ENCODE results near the gene CHD9NB.
"Not testable (repeated sequence)": the region's sequence is repeated elsewhere in the genome, so short reads cannot be mapped to it uniquely, and the experiment has no call there.

CHD9NB gene

GRCh38 chr16:53055541-53056391 is 3.1 kb upstream of the CHD9NB start:
- peak in 1 of 2 donors; percentile 27 for DNase-seq

- DNase-seq = peak; percentile 73 to 75
Observed at GRCh38 chr16:53054670-53055485, 2.2 kb upstream of the CHD9NB start, which contains the start of gene CHD9. Gene CHD9 (plus strand): TSS chr16:53054991. CDS start chr16:53156090, 101,099 bp downstream.

- DNase-seq = no peak
Observed at GRCh38 chr16:53053967-53054669, 1.4 kb upstream of the CHD9NB start.

- not testable (repeated sequence) for DNase-seq
Observed at GRCh38 chr16:53051255-53051654, 1.4 kb downstream of the CHD9NB start.

- DNase-seq = no peak
Observed at GRCh38 chr16:53048139-53048915, 4.4 kb downstream of the CHD9NB start.

- not testable (repeated sequence) for DNase-seq
Observed at GRCh38 chr16:53047515-53047914, 5.2 kb downstream of the CHD9NB start.

GRCh38 chr16:53045341-53046220 is 7.1 kb downstream of the CHD9NB start:
- DNase-seq = no peak

GRCh38 chr16:53043986-53044601 is 8.6 kb downstream of the CHD9NB start:
- no peak for DNase-seq

GRCh38 chr16:53043428-53043831 is 9.3 kb downstream of the CHD9NB start:
- DNase-seq = no peak

- DNase-seq = no peak
Observed at GRCh38 chr16:53042235-53042701, 10.4 kb downstream of the CHD9NB start.

- no peak for DNase-seq
Observed at GRCh38 chr16:53041320-53042051, 11.2 kb downstream of the CHD9NB start.

- no peak for DNase-seq
Observed at GRCh38 chr16:53040788-53041187, 11.9 kb downstream of the CHD9NB start.

- not testable (repeated sequence) for DNase-seq
Observed at GRCh38 chr16:53036711-53037110, 16.0 kb downstream of the CHD9NB start.

GRCh38 chr16:53036066-53036465 is 16.6 kb downstream of the CHD9NB start:
- DNase-seq = no peak

GRCh38 chr16:53035176-53035942 is 17.3 kb downstream of the CHD9NB start:
- DNase-seq = no peak

- no peak for DNase-seq
Observed at GRCh38 chr16:53034306-53034705, 18.4 kb downstream of the CHD9NB start.

GRCh38 chr16:53031323-53031942 is 21.3 kb downstream of the CHD9NB start:
- no peak for DNase-seq

GRCh38 chr16:53029971-53030370 is 22.7 kb downstream of the CHD9NB start:
- no peak for DNase-seq

- no peak for DNase-seq
Observed at GRCh38 chr16:53024045-53024444, 28.7 kb downstream of the CHD9NB start.

All from CD4-positive, alpha-beta T cell treated with Interleukin-4 for 1 hour (primary cell).